K562 (cell line): Measurements from ENCODE around the gene MAST1. TPM values are rescaled to one million over a fixed set of nuclear protein-coding genes. Genes with fewer than 3 reads are reported as not detected.

Source experiments
- ATAC-seq: fragments of 200-7000 bp; cut with Tn5 transposase; 3 replicates; pipeline ENCODE4 v1.9.1; 2020; ENCODE audit warnings: moderate library complexity
- BruUV-seq: library from RNA; stranded (reverse); fragments of 400-500 nt; replicated peaks from 2 replicates; lab custom pipeline; 2021; lab: Mats Ljungman, UMichigan
- CTCF ChIA-PET: fragments of 300-600 bp; formaldehyde crosslinking; extraction: SDS; loops from one replicate; lab custom pipeline; 2021; ENCODE audit warnings: low intra/inter-chr PET ratio; lab: Yijun Ruan, JAX
- POLR2A ChIA-PET: fragments of 300-600, 350-650 bp; sonication (Branson Sonifier 250); formaldehyde crosslinking; extraction: SDS; loops from one replicate; lab custom pipeline; 2021; ENCODE audit warnings: antibody characterized with exemption, inconsistent platforms; lab: Yijun Ruan, JAX
- DNase-seq, 4 experiments: peaks; one replicate each; pipeline versions ENCODE4 v3.0.0 to v3.0.0-alpha.2; 2011 to 2018; ENCODE audit warnings: low spot score in 3 of 4, mixed read lengths in 3 of 4; ENCODE audit errors: extremely low read depth in 1 of 4
- FAIRE-seq: peaks from 2 replicates; lab custom pipeline; 2011; peaks lifted over from hg19 to GRCh38; lab: Jason Lieb, UNC
- H2AFZ ChIP-seq: 2 replicates; pipeline ENCODE4 v1.6.0; 2011; ENCODE audit warnings: low read depth, low read length, control low read depth, inconsistent platforms
- H3K27ac ChIP-seq: fragments of 200-600 bp; 3 replicates; pipeline ENCODE4 v1.8.0; 2011; ENCODE audit warnings: low read depth, mild to moderate bottlenecking, control low read depth, inconsistent platforms, low read length, moderate library complexity, mixed read lengths; ENCODE audit errors: extremely low read depth
- H3K27me3 ChIP-seq, 2 experiments: fragments of 300-600 bp in 1 of 2; 2 replicates in 1 of 2; 3 replicates in 1 of 2; pipeline versions ENCODE4 v1.6.0 to v1.8.0; 2011; ENCODE audit warnings: inconsistent platforms in 2 of 2, low read length in 2 of 2, mild to moderate bottlenecking in 1 of 2, mixed read lengths in 1 of 2, moderate library complexity in 1 of 2; ENCODE audit not compliant: control insufficient read depth in 2 of 2, insufficient read depth in 2 of 2
- H3K36me3 ChIP-seq: fragments of 300-600 bp; 3 replicates; pipeline ENCODE4 v1.8.0; 2011; ENCODE audit warnings: mild to moderate bottlenecking, low read length, inconsistent platforms; ENCODE audit not compliant: control insufficient read depth, insufficient read depth
- H3K4me1 ChIP-seq, 2 experiments: fragments of 200-600 bp in 1 of 2; replicated peaks in 1 of 2; 2 replicates in 1 of 2; 3 replicates in 1 of 2; pipeline versions ENCODE4 v1.5.1 to v1.8.0; 2011; ENCODE audit warnings: inconsistent platforms in 2 of 2, low read length in 2 of 2, mild to moderate bottlenecking in 1 of 2, mixed read lengths in 1 of 2, moderate library complexity in 1 of 2; ENCODE audit not compliant: control insufficient read depth in 2 of 2, insufficient read depth in 2 of 2
- H3K4me2 ChIP-seq: 2 replicates; pipeline ENCODE4 v1.6.1; 2011; ENCODE audit warnings: low read length, control low read depth, inconsistent platforms, mixed read lengths; ENCODE audit not compliant: insufficient read depth
- H3K4me3 ChIP-seq: fragments of 200-600 bp; sonication (generic), shearing (Covaris generic); 2 replicates; pipeline ENCODE4 v1.5.1; 2016; ENCODE audit warnings: control low read depth, inconsistent platforms
- H3K79me2 ChIP-seq: fragments of 200-600 bp; 3 replicates; pipeline ENCODE4 v1.8.0; 2011; ENCODE audit warnings: low read length, inconsistent platforms; ENCODE audit not compliant: control insufficient read depth, insufficient read depth
- H3K9ac ChIP-seq, 2 experiments: 2 replicates each; pipeline versions ENCODE4 v1.6.0 to v1.6.1; 2011; ENCODE audit warnings: low read depth in 2 of 2, low read length in 2 of 2, control low read depth in 1 of 2, inconsistent platforms in 1 of 2, mild to moderate bottlenecking in 1 of 2, mixed read lengths in 1 of 2; ENCODE audit not compliant: insufficient read depth in 1 of 2
- H3K9me1 ChIP-seq: one replicate; pipeline ENCODE4 v1.6.0; 2011; ENCODE audit warnings: inconsistent platforms, mild to moderate bottlenecking, low read length, moderate library complexity; ENCODE audit not compliant: control insufficient read depth, insufficient read depth
- H3K9me3 ChIP-seq: replicated peaks from 2 replicates; pipeline ENCODE4 v1.5.1; 2011; ENCODE audit warnings: low read depth, low read length, inconsistent platforms; ENCODE audit not compliant: control insufficient read depth, insufficient read depth
- H4K20me1 ChIP-seq: replicated peaks from 2 replicates; pipeline ENCODE4 v1.6.1; 2011; ENCODE audit warnings: low read length, inconsistent platforms, mixed read lengths; ENCODE audit not compliant: control insufficient read depth, insufficient read depth
- ARID3A ChIP-seq: IDR thresholded peaks from 2 replicates; pipeline ENCODE4 v1.6.1; 2012; ENCODE audit warnings: low read depth, low read length, improper control_type of control experiment, borderline replicate concordance
- E2F3 ChIP-seq: fragments of 250-450 bp; sonication (Bioruptor Pico); IDR thresholded peaks from 2 replicates; pipeline ENCODE4 v1.4.0; 2020; ENCODE audit warnings: mild to moderate bottlenecking
- ERF ChIP-seq: fragments of 450-650 bp; formaldehyde crosslinking; IDR thresholded peaks from 2 replicates; pipeline ENCODE4 v1.4.0; 2020; ENCODE audit warnings: mild to moderate bottlenecking, mixed read lengths
- HMGXB4 ChIP-seq: sonication (generic); formaldehyde crosslinking; IDR thresholded peaks from 2 replicates; pipeline ENCODE4 v1.8.1; 2023; ENCODE audit warnings: mild to moderate bottlenecking, missing genetic modification reagents
- MECOM ChIP-seq: fragments of 250-450 bp; sonication (Bioruptor Pico); IDR thresholded peaks from 2 replicates; pipeline ENCODE4 v1.8.0; 2022; ENCODE audit warnings: inconsistent platforms
- MXD1 ChIP-seq: fragments of 250-450 bp; sonication (Bioruptor Pico); IDR thresholded peaks from 2 replicates; pipeline ENCODE4 v1.8.0; 2021; ENCODE audit warnings: borderline replicate concordance, mild to moderate bottlenecking, moderate library complexity; ENCODE audit not compliant: poor library complexity, severe bottlenecking
- PHTF2 ChIP-seq: fragments of 250-450 bp; sonication (Bioruptor Pico); IDR thresholded peaks from 2 replicates; pipeline ENCODE4 v1.5.0; 2021; ENCODE audit warnings: mild to moderate bottlenecking
- RCOR1 ChIP-seq, 2 experiments: IDR thresholded peaks; 2 replicates each; pipeline ENCODE4 v1.6.1; 2012; ENCODE audit warnings: low read depth in 2 of 2, low read length in 2 of 2, borderline replicate concordance in 1 of 2, improper control_type of control experiment in 1 of 2
- SIN3A ChIP-seq, 2 experiments: fragments of 150-350 bp in 1 of 2; IDR thresholded peaks; 2 replicates each; pipeline ENCODE4 v1.6.1; 2011 to 2016; ENCODE audit warnings: borderline replicate concordance in 2 of 2, low read depth in 2 of 2, low read length in 2 of 2, mild to moderate bottlenecking in 2 of 2, moderate library complexity in 2 of 2; ENCODE audit not compliant: control insufficient read depth in 1 of 2
- SRSF9 ChIP-seq: fragments of 200-400 bp; formaldehyde crosslinking; IDR thresholded peaks from 2 replicates; pipeline ENCODE4 v1.6.1; 2017; ENCODE audit warnings: low read depth, low read length, borderline replicate concordance
- TCF3 ChIP-seq: sonication (generic); formaldehyde crosslinking; IDR thresholded peaks from 2 replicates; pipeline ENCODE4 v1.4.0; 2020; ENCODE audit warnings: mild to moderate bottlenecking, missing genetic modification reagents
- TRIM24 ChIP-seq, 2 experiments: fragments of 450-650 bp; IDR thresholded peaks; 2 replicates each; pipeline ENCODE4 v1.6.1; 2016
- ZNF124 ChIP-seq: sonication (generic); formaldehyde crosslinking; IDR thresholded peaks from 2 replicates; pipeline ENCODE4 v1.8.1; 2022; ENCODE audit warnings: missing genetic modification reagents
- ZNF24 ChIP-seq: fragments of 450-650 bp; IDR thresholded peaks from 2 replicates; pipeline ENCODE4 v1.6.1; 2016
- ZNF507 ChIP-seq: conservative IDR thresholded peaks from 2 replicates; pipeline ENCODE4 v1.6.1; 2017; ENCODE audit warnings: missing genetic modification characterization, missing compliant biosample characterization
- ZNF778 ChIP-seq: fragments of 450-650 bp; formaldehyde crosslinking; IDR thresholded peaks from 2 replicates; pipeline ENCODE4 v1.4.0; 2020; ENCODE audit warnings: mild to moderate bottlenecking, moderate library complexity
- WGBS: fragments of 100-300 bp; shearing (Covaris generic); methylation state at CpG from one replicate; pipeline ENCODE4 v1.1.6; 2016; ENCODE audit warnings: low coverage, mixed read lengths; ENCODE audit not compliant: insufficient coverage; ENCODE audit errors: missing lambda C conversion rate; 5-methylcytosine and 5-hydroxymethylcytosine counted together
- in situ Hi-C: fragments of 300-500 bp; cut with MboI; formaldehyde crosslinking; loops from 4 replicates; pipeline ENCODE4 v1.15.0; 2018; ENCODE audit warnings: inconsistent platforms, mixed read lengths
- intact Hi-C: fragments of 100-400 bp; cut with micrococcal nuclease; formaldehyde crosslinking; loops from 2 replicates; pipeline ENCODE4 v1.14.2; 2022
- polyA plus RNA-seq, 8 experiments: library from polyadenylated mRNA; depleted of rRNA in 4 of 8; stranded (reverse) in 5 of 8; unstranded in 3 of 8; fragments of >200 nt; fragmentation: Nextera tagmentation in 2 of 8; fragmentation: Illumina TruSeq in 1 of 8; extraction: Ambion mirVana in 2 of 8; extraction: Trizol in 1 of 8; gene quantifications; 2 replicates each; pipeline versions ENCODE4 v1.2.1 to v1.2.3, GENCODE V29; 2011 to 2014; ENCODE audit warnings: inconsistent platforms in 1 of 8, missing spikeins in 1 of 8
- total RNA-seq, 7 experiments: library from RNA; depleted of rRNA in 6 of 7; stranded (reverse); fragments of >200 nt in 6 of 7; fragmentation: Illumina TruSeq in 2 of 7; extraction: Trizol in 2 of 7; gene quantifications; 2 replicates each; pipeline versions ENCODE4 v1.2.1 to v1.2.3, GENCODE V29; 2011 to 2021; ENCODE audit warnings: low replicate concordance in 1 of 7

The MAST1 gene
- total and polyA plus RNA-seq, 9 of the 15 experiments (the other 6 are each of a cell fraction or from before 2014, with no cell fraction given): 0.48 to 10.3 (median 3.9) TPM

GRCh38 chr19:12886651-12886968 lies 48.3 kb downstream of the MAST1 start (continued):
- 0 out of 2 replicates have a peak, but pooled peaks have one; percentile 15 for TF ChIP-seq HMGXB4 (CRISPR knock-in tag)
- TF ChIP-seq ARID3A: no peak

- Histone ChIP-seq H3K79me2 (peaks cover 76% of the 10 kb centered on the region), H3K27me3 (no peaks in the 10 kb centered on the region), H3K9me1 (no peaks in the 10 kb centered on the region), H4K20me1 (peaks cover 10% of the 10 kb centered on the region; the same call in 1 of the 2 replicates), H2AFZ (peak within 1 kb of the TSS; percentile 73), H3K4me3 (peak within 1 kb of the TSS; percentile 70), H3K36me3 (peaks cover 29% of the 10 kb centered on the region), H3K4me2 (peak within 1 kb of the TSS; percentile 100), H3K9me3 (no peaks in the 10 kb centered on the region), H3K27ac (peak within 1 kb of the TSS; percentile 96), H3K4me1 (peaks cover 38 to 82% of the 10 kb centered on the region in 2 experiments; a peak in 4 of 5 replicates), H3K9ac (peak within 1 kb of the TSS; percentile 94 to 95)
- intact Hi-C loops: loop anchor here (1.0 to 5.0 kb wide), 4 partner anchors 32 to 80 kb away; partner anchors contain the start of genes CALR, DAND5, MAST1 and SYCE2
- ATAC-seq (peak; percentile 15), DNase-seq (peak; percentile 67 to 93 (median 76)), FAIRE-seq (peak; percentile 85)
- ChIA-PET CTCF (no interaction called here), POLR2A (interaction anchor here (0.6 to 5.9 kb wide), 18 partner anchors 12 to 782 kb away, joined by 3 to 37 read pairs (median 4); partner anchors contain the start of genes CALR, IER2, RAD23A and STX10)
- WGBS: 0% methylated on average over 17 of the region's 17 CpGs
- no TSS peak for BruUV-seq
- in situ Hi-C loops: no loop called here
- peak; percentile 28; the same call in 1 of the 2 replicates for TF ChIP-seq MECOM
- no peak for TF ChIP-seq ZNF507 (tag)
- no peak for TF ChIP-seq ZNF124
- TF ChIP-seq TRIM24 (IDR thresholded peaks at IDR 0.05): peak; percentile 78 to 89
- TF ChIP-seq SRSF9: no peak
- TF ChIP-seq ERF (CRISPR knock-in tag): no peak
- peak in 1 of 2 experiments; percentile 49; a peak in 1 of 4 replicates for TF ChIP-seq SIN3A (IDR thresholded peaks at IDR 0.05; ENCODE audit: borderline replicate concordance in 2 of 2, control insufficient read depth in 1 of 2, low read depth in 2 of 2, low read length in 2 of 2)
- TF ChIP-seq MXD1: no peak
- TF ChIP-seq ZNF778 (CRISPR knock-in tag): no peak
- peak; percentile 94 for TF ChIP-seq TCF3
- TF ChIP-seq PHTF2 (CRISPR knock-in tag): no peak
- peak; percentile 31 to 80; a peak in 3 of 4 replicates for TF ChIP-seq RCOR1 (IDR thresholded peaks at IDR 0.05; ENCODE audit: borderline replicate concordance in 1 of 2, low read depth in 2 of 2, low read length in 2 of 2)
- no peak for TF ChIP-seq ZNF24
- TF ChIP-seq E2F3 (CRISPR knock-in tag): peak; percentile 90
These were observed 48.8 kb downstream of the MAST1 start, which contains the start of gene KLF1 for GRCh38 chr19:12886969-12887747. Gene KLF1, minus strand, starts transcription at chr19:12887201. Its CDS starts 61 bp downstream, at chr19:12887140.
